Hematopoietic multipotent progenitor cell treated with erythropoietin and hydrocortisone succinate and interleukin-3 and kit ligand, for 6 days (in vitro differentiated cells): ENCODE data around the gene DVL2.

ENCODE experiments used
- DNase-seq: peaks from one replicate; pipeline ENCODE4 v3.0.0-alpha.2; 2015

DVL2 gene

DNA sequence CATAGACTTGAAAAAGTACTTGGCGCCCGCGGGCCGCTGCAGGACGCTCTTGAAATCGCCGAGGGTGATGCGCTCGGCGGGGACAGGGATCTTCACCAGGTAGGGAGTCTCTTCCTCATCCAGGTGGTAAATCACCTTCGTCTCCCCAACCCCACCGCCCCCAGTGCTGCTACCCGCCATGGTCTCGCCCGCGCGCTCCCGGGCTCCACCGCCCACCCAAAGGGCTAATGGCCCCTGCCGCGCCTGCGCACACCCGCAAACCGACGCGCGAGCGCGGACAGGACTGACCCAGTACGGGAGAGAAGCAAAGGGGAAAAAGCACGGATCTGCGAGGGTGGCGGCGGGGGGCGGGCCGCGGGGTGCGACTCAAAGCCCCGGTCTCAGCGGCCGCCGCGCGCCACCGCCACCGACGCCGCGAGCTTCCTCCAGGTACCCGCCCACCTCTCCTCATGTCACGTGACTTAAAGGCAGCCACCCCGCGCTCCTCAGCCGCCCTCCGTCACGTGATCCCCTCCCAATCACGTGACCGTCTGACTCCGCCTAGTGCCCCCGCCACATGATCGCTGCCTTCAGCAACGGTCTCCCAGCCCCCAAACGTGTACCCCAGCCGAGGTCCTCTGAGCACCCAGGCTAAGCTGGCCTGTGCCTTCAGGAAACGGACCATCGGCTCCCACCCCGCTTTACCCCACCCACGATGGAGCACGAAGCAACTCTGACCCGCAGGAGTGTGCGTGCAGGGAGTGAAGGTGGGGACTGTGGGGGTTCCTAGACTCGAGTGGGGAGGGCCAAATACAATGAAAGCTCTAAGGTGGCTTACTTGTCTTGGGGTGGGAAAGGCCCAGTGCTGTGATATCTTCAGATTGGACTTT, at the start of gene DVL2:
TSS of gene DVL2 (minus strand) at position 435 of the 869 bp plus-strand sequence. CDS start at position 180, 255 bp downstream.
- peak; percentile 98 for DNase-seq

DNA sequence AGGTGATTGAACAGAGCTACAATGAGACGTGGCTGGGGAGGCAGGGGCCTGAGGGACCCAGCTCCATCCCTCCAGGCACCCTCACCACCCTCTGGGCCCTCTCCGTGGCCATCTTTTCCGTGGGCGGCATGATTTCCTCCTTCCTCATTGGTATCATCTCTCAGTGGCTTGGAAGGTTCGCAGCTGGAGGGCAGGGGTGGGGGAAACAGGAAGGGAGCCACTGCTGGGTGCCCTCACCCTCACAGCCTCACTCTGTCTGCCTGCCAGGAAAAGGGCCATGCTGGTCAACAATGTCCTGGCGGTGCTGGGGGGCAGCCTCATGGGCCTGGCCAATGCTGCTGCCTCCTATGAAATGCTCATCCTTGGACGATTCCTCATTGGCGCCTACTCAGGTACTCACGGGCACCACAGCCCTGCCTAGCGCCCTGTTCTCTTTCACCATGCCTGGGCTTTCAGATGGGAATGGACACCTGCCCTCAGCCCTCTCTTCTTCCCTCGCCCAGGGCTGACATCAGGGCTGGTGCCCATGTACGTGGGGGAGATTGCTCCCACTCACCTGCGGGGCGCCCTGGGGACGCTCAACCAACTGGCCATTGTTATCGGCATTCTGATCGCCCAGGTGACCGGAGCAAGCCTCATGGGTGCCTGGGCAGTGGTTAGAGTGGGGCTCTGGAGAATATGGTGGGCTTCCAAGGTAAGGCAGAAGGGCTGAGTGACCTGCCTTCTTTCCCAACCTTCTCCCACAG, 49.3 kb upstream of the DVL2 start:
- DNase-seq, result no peak

DNA sequence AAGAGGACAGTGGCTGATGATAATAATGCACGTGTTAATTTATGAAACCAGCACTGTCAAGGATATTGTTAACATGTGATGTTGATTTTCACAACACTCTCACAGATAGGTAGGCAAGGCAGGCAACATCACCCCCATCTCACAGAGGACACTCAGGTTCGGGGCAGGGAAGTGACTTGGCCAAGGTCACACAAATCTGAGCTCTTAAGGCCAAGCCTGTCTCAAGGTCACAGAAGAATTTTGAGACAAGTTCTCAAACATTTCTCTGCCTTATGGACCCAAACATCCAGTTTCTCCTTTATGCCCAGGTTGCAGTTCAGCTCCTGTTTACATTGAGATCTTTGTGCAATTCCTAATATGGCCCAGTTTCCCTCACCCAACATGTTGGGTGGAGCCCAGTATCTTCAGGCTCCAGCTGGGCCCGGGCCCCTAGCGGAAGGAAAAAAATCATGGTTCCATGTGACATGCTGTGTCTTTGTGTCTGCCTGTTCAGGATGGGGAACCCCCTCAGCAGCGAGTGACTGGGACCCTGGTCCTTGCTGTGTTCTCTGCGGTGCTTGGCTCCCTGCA, 48.5 kb upstream of the DVL2 start:
- peak; percentile 89 for DNase-seq

GRCh38 chr17:7281953-7282751, 47.8 kb upstream of the DVL2 start:
- DNase-seq, result peak; percentile 46

- DNase-seq, result peak; percentile 98
These were observed 47.0 kb upstream of the DVL2 start, which contains the start of gene SLC2A4 for GRCh38 chr17:7281074-7281952. TSS of gene SLC2A4 (plus strand) at chr17:7281718. CDS start at chr17:7281935, 217 bp downstream.

- DNase-seq, result peak; percentile 94
These were observed 46.3 kb upstream of the DVL2 start for GRCh38 chr17:7280519-7281073.

DNA sequence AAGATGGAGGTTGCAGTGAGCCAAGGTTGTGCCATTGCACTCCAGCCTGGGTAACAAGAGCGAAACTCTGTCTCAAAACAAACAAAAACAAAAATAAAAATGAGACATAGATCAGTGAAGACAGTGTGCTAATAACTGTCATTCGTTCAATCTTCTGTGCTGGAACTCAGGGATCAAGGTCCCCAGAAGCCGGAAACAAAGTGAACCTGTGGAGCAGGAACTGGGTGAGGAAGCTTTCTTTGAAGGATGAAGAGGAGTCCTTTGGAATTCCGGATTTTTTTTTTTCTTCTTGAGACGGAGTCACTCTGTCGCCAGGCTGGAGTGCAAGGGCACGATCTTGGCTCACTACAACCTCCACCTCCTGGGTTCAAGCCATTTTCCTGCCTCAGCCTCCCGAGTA, 45.1 kb upstream of the DVL2 start:
- no peak for DNase-seq

DNA sequence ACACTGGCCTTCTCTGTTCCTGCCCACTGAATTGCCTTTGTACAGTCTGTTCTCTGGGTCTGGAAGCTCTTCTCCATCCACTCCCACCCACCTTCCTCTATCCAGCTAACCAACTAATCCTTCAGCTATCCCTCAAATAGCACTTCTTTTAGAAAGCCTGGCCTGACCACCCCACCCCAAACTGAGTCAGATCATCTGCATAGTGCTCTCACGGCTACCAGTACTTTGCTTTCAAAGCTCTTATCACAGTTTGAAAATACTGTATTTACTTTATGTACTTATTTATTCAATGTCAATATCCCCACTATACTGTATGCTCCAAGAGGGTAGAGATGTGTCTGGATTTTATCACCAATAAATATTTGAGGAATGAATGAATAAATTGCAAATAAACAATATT, 32.5 kb upstream of the DVL2 start:
- DNase-seq, result no peak

DNA sequence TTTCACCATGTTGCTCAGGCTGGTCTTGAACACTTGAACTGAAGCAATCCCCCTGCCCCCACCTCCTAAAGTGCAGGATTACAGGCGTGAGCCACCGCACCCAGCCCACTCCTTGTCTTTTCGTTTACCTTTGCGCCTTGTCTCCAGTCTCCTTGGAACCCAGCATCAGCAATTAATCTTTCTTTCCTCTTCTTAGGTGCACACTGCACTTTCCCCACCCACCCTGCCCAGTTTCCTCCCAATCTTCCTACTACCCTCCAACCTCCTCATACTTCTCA, 29.4 kb upstream of the DVL2 start:
- no peak for DNase-seq

DNA sequence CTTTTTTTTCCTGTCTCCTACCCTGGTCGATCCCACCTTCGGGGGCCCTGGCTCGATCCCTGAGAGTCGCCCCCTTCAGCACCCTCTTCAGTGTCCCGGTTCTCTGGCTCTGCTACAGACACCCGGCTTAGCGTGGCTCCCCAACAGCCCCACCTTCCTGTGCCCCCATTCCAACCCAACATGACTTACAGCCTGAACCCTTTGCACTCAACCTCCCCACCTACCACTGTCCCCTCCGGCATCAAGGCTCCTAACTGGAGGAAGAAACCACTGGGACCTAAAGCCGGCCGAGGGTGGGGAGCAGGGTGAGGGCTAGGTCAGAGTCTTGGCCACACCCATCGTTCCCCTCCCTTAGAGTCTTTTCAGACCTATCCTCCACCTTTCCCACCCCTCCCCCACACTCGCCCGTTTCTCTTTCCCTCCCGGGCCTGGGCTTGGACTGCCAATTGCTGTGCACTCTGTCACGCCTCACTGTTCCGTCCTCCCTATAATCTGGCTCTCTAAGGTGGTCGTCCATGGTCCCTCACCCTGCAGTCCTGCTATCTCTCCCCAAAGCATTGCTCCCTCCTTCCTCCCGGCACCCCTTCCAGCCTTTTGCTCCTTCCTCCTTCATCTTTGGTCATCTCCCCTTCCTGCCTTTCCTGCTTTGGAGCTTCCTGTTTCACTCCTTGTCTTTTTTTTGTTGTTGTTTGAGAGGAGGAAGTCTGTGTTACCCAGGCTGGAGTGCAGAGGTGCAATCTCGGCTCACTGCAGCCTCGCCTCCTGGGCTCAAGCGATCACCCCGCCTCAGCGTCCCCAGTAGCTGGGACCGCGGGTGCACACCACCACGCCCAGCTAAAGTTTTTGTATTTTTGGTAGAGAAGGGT, 28.9 kb upstream of the DVL2 start:
- DNase-seq, result peak; percentile 72

- no peak for DNase-seq
These were observed 28.0 kb upstream of the DVL2 start, which contains the start of gene CLDN7 for GRCh38 chr17:7262192-7262934. TSS of gene CLDN7 (minus strand) at chr17:7262478. CDS start at chr17:7262043, 435 bp downstream.

DNA sequence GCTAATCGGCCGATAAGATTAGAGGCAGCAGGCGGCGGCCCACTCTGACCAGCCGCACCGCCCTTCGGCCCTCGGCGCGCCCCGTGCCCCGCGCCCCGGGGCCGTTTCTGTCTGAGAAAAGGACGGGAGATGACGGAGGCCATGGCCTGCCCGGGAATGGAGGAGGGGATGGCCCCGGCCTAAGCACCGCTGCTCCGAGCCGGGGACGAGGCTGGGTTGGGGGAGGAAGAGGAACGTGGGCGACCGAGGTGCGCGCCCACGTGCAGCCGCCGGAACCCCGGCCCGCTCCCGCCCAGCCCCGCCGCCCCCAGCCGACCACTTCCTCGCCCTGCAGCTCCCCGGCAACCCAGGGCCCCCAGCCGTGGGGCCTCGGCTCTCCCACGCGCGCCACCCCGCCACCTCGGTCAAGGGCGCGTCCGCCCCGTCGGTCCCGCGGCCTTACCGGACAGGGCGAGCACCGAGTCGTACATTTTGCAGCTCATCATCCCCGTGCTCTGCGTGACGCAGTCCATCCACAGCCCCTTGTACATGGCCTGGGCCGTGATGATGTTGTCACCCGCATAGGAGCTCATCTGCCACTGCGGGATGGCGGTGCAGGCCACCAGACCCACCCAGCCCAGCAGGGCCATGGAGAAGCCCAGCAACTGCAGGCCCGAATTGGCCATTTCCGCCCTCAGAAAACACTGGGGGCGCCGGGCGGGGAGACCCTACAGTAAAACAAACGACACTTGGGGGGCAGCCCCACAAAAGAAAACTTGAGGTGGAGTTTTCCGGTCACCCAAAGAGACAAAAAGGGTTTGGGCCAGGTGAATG, 27.3 kb upstream of the DVL2 start:
- DNase-seq, result peak; percentile 33

DNA sequence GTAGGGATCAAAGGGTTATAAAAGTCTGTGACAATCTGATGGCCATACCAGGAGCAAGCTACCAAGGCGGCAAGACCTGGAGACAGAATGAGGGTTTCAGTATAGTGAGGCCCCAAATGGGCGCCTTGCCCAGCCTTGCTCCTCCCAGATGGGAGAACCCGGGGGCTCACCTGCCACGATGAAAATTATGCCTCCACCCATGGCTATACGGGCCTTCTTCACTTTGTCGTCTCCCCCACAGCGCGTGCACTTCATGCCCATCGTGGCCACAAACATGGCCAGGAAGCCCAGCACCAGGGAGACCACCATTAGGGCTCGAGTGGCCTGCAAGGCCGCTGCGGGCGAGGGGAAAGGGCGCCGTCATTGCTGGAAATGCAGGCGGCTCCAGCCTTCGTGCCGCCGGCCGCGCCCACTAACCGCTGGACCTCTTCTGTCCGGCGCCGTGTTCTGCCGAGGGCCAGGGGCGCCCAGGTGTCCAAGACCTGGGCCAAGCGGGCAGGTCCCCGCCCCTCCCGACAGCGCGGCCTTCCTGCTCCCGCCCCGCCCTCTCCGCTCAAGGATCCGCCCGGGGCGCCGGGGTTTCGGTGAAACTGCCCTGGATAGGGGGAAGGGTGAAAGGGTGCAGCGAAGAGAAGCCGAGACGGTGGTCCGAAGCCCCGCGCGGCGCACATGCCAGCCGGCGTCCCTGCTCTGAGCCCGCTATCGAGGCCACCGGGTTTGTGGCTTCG, 26.5 kb upstream of the DVL2 start:
- DNase-seq, result peak; percentile 77

DNA sequence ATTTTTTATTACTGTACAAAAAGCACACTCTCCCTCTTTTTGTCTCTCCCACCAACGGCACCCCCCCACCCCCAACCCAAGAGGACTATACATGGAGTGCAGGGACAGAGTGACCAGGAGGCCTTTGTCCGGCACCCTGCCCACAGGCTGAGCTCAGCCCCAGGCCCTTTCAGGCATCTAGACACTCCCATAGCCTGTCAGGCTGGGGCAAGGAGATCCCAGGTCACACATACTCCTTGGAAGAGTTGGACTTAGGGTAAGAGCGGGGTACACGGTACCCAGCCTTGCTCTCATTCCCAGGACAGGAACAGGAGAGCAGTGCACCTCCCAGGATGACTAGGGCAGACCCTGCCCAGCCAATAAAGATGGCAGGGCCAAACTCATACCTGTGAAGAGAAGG, 25.8 kb upstream of the DVL2 start:
- no peak for DNase-seq

DNA sequence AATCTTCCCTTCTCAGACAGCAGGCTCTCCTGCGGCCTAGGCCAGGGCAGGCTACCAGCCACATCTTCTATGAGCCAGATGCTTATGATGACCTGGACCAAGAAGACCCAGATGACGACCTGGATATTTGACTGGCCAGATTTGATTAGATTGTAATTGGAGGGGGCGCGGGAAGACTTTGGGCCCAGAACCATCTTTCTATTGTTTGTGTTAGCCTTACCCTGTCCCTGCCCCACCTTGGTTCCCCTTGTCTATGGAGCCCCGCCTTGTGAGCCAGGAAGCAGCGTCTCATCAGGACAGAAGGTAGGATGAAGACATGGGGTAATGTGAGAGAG, 25.2 kb upstream of the DVL2 start:
- DNase-seq, result no peak

- DNase-seq, result peak; percentile 65
These were observed 24.6 kb upstream of the DVL2 start for GRCh38 chr17:7258731-7259554.

DNA sequence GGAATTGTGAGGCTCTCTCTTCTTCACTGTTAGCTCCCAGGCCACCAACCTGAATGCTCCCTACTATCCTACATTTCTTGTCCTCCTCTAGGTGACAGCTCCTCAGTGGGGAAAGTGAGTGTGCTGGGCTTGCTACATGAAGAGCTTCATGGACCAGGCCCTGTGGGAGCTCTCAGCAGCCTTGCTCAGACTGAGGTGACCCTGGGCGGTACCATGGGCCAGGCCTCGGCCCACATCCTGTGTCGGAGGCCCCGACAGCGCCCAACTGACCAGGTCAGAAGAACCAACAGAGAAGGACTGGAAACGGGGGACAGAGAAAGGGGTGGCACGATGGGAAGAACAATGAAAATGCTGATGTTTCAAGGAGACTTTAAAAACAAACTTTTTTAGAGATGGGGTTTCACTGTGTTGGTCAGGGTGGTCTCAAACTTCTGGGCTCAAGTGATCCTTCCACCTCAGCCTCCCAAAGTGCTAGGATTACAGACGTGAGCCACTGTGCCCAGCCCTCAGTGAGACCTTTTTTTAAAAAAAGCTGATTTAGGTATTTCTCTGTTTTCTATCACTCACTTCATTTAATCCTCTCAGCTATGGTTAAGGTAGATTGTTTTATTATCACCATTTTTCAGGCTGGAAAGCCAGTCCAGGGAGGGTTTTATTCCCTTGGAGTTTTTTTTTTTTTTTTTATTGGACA, 22.6 kb upstream of the DVL2 start:
- DNase-seq, result no peak
